GM13977 (cell line): ENCODE measurements around the gene S100B.

Experiments
- DNase-seq: peaks from one replicate; pipeline ENCODE4 v3.0.0; 2012; ENCODE audit warnings: low spot score
- CTCF ChIP-seq: IDR thresholded peaks from 2 replicates; pipeline ENCODE4 v1.5.1; 2012; ENCODE audit warnings: mild to moderate bottlenecking, control low read depth; ENCODE audit not compliant: insufficient read depth; ENCODE audit errors: extremely low read depth, missing control alignments
- in situ Hi-C: fragments of 300-500 bp; cut with MboI; formaldehyde crosslinking; loops from one replicate; pipeline ENCODE4 v1.12.0; 2022; ENCODE audit warnings: low sequenced_read_pairs, low pct_unique_long_range_greater_than_20kb, mixed read lengths, inconsistent platforms; ENCODE audit not compliant: unreplicated experiment

Gene S100B

DNA sequence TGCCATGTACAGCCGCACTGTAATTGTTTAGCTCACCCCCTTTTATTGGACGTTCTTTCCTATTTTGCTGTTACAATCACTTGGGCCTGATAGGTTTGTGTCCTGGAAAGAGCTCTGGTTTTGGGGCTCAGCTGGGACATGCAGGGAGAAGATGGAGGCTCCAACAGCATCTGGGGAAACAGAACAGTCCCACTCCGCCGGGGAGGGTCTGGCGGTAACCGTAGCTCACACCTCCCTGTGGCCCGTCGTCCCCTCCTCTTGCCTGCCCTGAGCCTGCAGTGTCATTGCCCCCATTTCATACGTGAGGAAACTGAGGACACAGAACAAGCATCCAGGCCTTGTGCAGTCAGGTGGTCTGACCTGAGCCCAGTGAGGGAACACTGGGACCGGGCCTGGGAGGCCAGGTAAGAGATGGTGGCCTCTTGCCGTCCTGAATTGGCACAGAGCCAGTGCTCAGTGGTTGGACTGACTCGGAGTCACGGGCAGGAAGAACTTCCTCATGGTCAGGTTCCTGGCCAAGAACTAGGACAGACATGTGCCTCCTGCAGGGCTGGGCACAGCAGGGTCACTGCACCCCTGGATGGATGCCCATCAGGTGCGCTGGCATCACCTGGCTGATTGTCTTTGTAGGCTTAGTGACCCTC is 41.8 kb downstream of the S100B start:
- no peak for TF ChIP-seq CTCF
- in situ Hi-C loops = no loop called here
- DNase-seq = no peak

DNA sequence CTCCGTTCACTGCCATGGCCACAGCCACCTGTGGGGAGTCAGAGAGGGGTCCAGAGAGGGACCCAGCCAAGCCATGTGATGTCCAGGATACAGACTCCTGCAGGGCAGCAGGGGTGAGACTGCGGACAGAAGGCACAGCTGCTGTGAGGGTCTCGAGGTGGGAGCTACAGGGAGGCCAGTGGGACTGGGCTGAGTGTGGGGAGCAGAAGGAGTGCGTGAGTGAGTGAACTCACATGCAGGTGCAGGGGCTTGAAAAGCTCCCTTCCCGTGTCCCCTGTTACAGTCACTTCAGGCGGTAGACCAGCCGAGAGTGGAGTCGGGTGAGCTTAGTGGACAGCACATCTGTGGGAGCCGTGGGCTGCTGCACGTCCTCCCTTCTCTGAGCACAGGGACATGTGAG is 42.4 kb downstream of the S100B start:
- no peak for DNase-seq
- TF ChIP-seq CTCF = no peak
- in situ Hi-C loops = no loop called here

DNA sequence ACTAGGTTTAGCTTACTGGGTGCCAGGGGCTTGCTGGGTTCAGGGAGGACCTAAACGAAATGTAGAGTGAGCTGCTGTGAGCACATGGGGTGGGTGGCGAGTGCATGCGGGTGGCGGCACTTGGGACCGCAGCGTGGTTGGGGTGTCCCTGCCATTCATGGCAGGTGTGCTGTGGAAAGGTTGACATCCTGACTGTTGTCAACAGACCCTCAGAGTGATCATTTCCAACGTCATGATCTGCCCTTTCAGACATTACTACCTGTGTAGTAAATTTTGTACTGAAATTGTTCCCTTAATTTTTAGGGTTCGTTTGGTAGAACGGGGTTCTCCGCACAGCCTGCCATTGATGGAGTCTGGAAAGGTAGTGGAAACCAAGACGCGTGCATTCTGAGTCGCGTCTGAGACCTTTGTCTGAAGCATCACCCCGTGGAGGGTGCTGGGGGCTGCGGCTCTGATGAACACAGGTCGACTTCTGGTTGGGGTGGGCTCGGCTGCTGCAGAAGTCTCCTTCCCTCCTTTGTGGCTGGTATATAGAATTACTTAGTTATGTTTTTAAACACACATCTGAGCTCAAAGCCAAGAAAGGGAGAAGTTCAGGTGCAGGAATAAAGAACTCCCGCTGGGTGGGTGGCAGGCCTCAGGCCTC is 43.3 kb downstream of the S100B start:
- in situ Hi-C loops = no loop called here
- TF ChIP-seq CTCF = no peak
- DNase-seq = no peak

GRCh38 chr21:46560568-46561444 is 44.1 kb downstream of the S100B start:
- in situ Hi-C loops = no loop called here
- no peak for TF ChIP-seq CTCF
- no peak for DNase-seq

- no peak for TF ChIP-seq CTCF
- peak; percentile 71 for DNase-seq
- in situ Hi-C loops = no loop called here
These were observed 45.4 kb downstream of the S100B start for GRCh38 chr21:46559291-46559983.

- TF ChIP-seq CTCF = no peak
- no peak for DNase-seq
- in situ Hi-C loops = no loop called here
These were observed 46.9 kb downstream of the S100B start for GRCh38 chr21:46557919-46558392.
